ENCODE measurements around the gene REEP1.

- no peak for TF ChIP-seq POLR2A (IDR thresholded peaks at IDR 0.05; ENCODE audit: insufficient read depth in 1 of 2, low read depth in 2 of 2, low read length in 2 of 2)
- no peak for TF ChIP-seq ZNF615 (CRISPR knock-in tag; IDR thresholded peaks at IDR 0.05; ENCODE audit: borderline replicate concordance)
- TF ChIP-seq ZNF281 (CRISPR knock-in tag; IDR thresholded peaks at IDR 0.05; ENCODE audit: borderline replicate concordance), result no peak
- TF ChIP-seq ZNF234 (CRISPR knock-in tag; conservative IDR thresholded peaks at IDR 0.05), result no peak
- TF ChIP-seq ZBTB33 (CRISPR knock-in tag; IDR thresholded peaks at IDR 0.05), result no peak
- TF ChIP-seq NR3C1 (CRISPR knock-in tag; IDR thresholded peaks at IDR 0.05), result no peak
These were observed 23.3 kb downstream of the REEP1 start for GRCh38 chr2:86314125-86314524.
